Panc1 (cell line): Measurements from ENCODE around the gene TBX21.

Source experiments
- POLR2AphosphoS5 ChIP-seq: IDR thresholded peaks from 2 replicates; pipeline ENCODE4 v1.6.1; 2012; ENCODE audit warnings: mild to moderate bottlenecking, low read depth, low read length, moderate library complexity
- TF ChIP-seq, protein P1 (sequence below): fragments of 450-650 bp; IDR thresholded peaks from 2 replicates; pipeline ENCODE4 v1.5.1; 2017; ENCODE audit warnings: mild to moderate bottlenecking
- TF ChIP-seq, protein P2 (sequence below), 2 experiments: IDR thresholded peaks; 2 replicates each; pipeline ENCODE4 v1.6.1; 2011 to 2012; ENCODE audit warnings: low read depth in 2 of 2, control low read depth in 1 of 2, low read length in 1 of 2, mild to moderate bottlenecking in 1 of 2, moderate library complexity in 1 of 2; ENCODE audit not compliant: insufficient read depth in 1 of 2

DNA sequence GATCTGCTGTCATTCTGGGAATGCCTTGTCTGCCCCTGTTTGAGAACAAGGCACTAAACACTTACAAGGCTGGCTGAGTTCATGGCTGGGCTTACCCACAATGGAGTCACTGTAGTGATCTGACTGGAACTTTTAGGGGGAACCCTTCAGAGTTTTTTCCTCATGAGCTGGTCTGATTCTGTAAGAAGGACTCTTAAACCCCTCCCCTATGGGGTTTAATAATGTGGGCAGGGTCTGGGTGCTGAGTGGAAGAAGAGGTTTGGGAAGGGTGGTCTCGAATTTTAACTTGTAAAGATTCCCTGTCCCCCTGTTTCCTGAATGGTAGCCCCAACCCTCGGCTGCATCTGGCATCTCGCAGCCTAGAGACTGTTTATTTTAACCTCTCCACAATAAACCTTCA, 58.0 kb downstream of the TBX21 start:
- TF ChIP-seq, protein P1, sequence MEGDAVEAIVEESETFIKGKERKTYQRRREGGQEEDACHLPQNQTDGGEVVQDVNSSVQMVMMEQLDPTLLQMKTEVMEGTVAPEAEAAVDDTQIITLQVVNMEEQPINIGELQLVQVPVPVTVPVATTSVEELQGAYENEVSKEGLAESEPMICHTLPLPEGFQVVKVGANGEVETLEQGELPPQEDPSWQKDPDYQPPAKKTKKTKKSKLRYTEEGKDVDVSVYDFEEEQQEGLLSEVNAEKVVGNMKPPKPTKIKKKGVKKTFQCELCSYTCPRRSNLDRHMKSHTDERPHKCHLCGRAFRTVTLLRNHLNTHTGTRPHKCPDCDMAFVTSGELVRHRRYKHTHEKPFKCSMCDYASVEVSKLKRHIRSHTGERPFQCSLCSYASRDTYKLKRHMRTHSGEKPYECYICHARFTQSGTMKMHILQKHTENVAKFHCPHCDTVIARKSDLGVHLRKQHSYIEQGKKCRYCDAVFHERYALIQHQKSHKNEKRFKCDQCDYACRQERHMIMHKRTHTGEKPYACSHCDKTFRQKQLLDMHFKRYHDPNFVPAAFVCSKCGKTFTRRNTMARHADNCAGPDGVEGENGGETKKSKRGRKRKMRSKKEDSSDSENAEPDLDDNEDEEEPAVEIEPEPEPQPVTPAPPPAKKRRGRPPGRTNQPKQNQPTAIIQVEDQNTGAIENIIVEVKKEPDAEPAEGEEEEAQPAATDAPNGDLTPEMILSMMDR = no peak
- no peak for TF ChIP-seq POLR2AphosphoS5
- TF ChIP-seq, protein P2, sequence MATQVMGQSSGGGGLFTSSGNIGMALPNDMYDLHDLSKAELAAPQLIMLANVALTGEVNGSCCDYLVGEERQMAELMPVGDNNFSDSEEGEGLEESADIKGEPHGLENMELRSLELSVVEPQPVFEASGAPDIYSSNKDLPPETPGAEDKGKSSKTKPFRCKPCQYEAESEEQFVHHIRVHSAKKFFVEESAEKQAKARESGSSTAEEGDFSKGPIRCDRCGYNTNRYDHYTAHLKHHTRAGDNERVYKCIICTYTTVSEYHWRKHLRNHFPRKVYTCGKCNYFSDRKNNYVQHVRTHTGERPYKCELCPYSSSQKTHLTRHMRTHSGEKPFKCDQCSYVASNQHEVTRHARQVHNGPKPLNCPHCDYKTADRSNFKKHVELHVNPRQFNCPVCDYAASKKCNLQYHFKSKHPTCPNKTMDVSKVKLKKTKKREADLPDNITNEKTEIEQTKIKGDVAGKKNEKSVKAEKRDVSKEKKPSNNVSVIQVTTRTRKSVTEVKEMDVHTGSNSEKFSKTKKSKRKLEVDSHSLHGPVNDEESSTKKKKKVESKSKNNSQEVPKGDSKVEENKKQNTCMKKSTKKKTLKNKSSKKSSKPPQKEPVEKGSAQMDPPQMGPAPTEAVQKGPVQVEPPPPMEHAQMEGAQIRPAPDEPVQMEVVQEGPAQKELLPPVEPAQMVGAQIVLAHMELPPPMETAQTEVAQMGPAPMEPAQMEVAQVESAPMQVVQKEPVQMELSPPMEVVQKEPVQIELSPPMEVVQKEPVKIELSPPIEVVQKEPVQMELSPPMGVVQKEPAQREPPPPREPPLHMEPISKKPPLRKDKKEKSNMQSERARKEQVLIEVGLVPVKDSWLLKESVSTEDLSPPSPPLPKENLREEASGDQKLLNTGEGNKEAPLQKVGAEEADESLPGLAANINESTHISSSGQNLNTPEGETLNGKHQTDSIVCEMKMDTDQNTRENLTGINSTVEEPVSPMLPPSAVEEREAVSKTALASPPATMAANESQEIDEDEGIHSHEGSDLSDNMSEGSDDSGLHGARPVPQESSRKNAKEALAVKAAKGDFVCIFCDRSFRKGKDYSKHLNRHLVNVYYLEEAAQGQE (IDR thresholded peaks at IDR 0.05; ENCODE audit: insufficient read depth in 1 of 2, low read depth in 2 of 2, low read length in 1 of 2) = no peak
